ENCODE measurements around the gene NTN5. TPM values are rescaled to one million over a fixed set of nuclear protein-coding genes. Genes with fewer than 3 reads are reported as not detected.

The NTN5 gene
- total RNA-seq, 1 donor from 2014 or later, result 0.75 TPM

DNA sequence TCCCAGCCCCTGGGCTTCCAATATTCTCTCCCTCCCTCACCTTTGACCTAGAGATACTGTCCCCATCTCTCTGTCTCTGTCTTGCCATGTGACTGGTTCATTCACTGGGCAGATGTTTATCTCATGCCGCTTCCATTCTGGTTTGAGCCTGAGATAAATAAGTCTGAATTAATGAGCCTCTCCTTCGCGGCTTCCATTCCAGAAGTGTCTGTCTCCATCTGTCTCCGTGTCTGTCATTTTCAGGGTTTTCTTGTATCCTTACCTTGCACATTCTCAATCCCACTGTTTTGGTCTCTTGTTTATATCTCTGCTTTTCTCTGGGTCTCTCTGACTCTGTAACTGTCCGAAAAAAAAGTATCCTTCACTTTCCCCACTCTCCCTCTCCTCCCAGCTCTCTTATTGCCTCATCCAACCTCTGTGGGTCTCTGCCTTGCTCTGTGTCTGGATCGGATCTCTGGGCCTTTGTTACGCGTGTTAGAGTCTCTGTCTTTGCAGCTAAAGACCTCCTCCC, 49.2 kb downstream of the NTN5 start:
- Mint-ChIP-seq H3K4me3 (peak overlapping the region; percentile 87), H3K9me3 (no peaks in the 10 kb centered on the region), H3K4me1 (peaks cover 48% of the 10 kb centered on the region), H3K27me3 (ENCODE audit: low read depth) (peaks cover 3% of the 10 kb centered on the region), H3K27ac (ENCODE audit: unreplicated experiment) (peak overlapping the region; percentile 96), H3K36me3 (ENCODE audit: low read depth) (peaks cover 9% of the 10 kb centered on the region)
- DNase-seq (ENCODE audit: low read depth, low spot score), result no peak
- TF ChIP-seq, protein P1, sequence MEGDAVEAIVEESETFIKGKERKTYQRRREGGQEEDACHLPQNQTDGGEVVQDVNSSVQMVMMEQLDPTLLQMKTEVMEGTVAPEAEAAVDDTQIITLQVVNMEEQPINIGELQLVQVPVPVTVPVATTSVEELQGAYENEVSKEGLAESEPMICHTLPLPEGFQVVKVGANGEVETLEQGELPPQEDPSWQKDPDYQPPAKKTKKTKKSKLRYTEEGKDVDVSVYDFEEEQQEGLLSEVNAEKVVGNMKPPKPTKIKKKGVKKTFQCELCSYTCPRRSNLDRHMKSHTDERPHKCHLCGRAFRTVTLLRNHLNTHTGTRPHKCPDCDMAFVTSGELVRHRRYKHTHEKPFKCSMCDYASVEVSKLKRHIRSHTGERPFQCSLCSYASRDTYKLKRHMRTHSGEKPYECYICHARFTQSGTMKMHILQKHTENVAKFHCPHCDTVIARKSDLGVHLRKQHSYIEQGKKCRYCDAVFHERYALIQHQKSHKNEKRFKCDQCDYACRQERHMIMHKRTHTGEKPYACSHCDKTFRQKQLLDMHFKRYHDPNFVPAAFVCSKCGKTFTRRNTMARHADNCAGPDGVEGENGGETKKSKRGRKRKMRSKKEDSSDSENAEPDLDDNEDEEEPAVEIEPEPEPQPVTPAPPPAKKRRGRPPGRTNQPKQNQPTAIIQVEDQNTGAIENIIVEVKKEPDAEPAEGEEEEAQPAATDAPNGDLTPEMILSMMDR (conservative IDR thresholded peaks at IDR 0.05), result no peak

DNA sequence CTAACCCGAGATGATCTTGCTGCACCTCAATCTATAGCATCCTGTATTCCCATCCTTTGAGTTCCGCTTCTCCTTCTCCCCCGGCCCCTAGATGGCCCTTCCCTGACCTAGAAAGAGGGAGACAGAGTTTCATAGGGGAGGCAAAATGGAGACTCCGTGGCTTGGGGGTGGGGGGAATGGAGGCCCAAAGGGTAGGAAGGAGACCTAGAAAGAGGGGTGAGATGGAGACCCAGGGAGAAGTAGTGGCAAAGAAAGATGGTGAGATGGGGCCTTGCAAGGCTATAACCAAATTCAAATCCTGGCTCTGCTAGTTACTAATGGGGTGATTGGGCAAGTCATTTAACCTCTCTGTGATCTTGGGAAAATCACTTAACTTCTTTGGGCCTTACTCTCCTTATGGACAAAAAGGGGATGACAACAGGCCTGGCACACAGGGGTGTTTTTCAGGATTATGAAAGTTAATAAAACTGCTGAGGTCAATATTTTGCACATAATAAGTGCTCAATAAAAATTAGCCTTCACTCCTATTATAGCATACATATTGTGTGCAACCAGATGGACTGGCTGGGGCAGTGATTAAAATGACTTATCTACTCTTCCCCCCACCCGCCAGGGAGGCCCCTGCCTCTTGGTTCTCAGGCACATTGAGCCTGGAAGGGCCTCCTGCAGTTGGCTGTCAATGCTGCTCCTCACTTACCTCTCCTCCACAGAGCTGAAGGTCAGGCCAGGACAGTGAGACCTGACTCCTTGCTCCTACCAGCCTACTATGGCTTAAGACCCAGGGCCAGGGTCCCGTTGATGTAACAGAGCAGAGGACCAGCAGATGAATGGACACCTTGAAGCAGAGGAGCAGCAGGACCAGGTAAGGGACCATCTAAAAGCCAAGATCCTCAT, 52.9 kb downstream of the NTN5 start:
- H3K9me3 Mint-ChIP-seq, result no peaks in the 10 kb centered on the region
- TF ChIP-seq, protein P1 (conservative IDR thresholded peaks at IDR 0.05), result no peak
- peaks cover 20% of the 10 kb centered on the region for H3K36me3 Mint-ChIP-seq (ENCODE audit: low read depth)
- H3K27me3 Mint-ChIP-seq (ENCODE audit: low read depth), result peaks cover 5% of the 10 kb centered on the region
- peak overlapping the region; percentile 96 for H3K4me3 Mint-ChIP-seq
- H3K4me1 Mint-ChIP-seq, result peaks cover 67% of the 10 kb centered on the region
- H3K27ac Mint-ChIP-seq (ENCODE audit: unreplicated experiment), result peak overlapping the region; percentile 100
- DNase-seq (ENCODE audit: low read depth, low spot score), result no peak

GRCh38 chr19:48618916-48619691, 53.7 kb downstream of the NTN5 start, which contains the start of the genes RPL18 and SPHK2:
Gene RPL18, minus strand, starts transcription at chr19:48619178. Its CDS starts 35 bp downstream, at chr19:48619143.
Gene SPHK2, plus strand, starts transcription at chr19:48619506. Its CDS starts 1,009 bp downstream, at chr19:48620515.
- Mint-ChIP-seq H3K4me3 (peak within 1 kb of the TSS; percentile 96), H3K4me1 (peaks cover 66% of the 10 kb centered on the region), H3K27ac (ENCODE audit: unreplicated experiment) (peak within 1 kb of the TSS; percentile 100), H3K36me3 (ENCODE audit: low read depth) (peaks cover 20% of the 10 kb centered on the region), H3K27me3 (ENCODE audit: low read depth) (peaks cover 5% of the 10 kb centered on the region), H3K9me3 (no peaks in the 10 kb centered on the region)
- DNase-seq (ENCODE audit: low read depth, low spot score), result peak; percentile 92
- TF ChIP-seq, protein P1 (conservative IDR thresholded peaks at IDR 0.05), result no peak

- Mint-ChIP-seq H3K36me3 (ENCODE audit: low read depth) (peaks cover 26% of the 10 kb centered on the region), H3K4me1 (peaks cover 66% of the 10 kb centered on the region), H3K4me3 (peak overlapping the region; percentile 96), H3K27me3 (ENCODE audit: low read depth) (peaks cover 10% of the 10 kb centered on the region), H3K9me3 (no peaks in the 10 kb centered on the region), H3K27ac (ENCODE audit: unreplicated experiment) (peak overlapping the region; percentile 100)
- TF ChIP-seq, protein P1 (conservative IDR thresholded peaks at IDR 0.05), result no peak
- no peak for DNase-seq (ENCODE audit: low read depth, low spot score)
These were observed 54.4 kb downstream of the NTN5 start for GRCh38 chr19:48618278-48618915.

All from neural crest cell (in vitro differentiated cells).